Lung (tissue), 16 donors: ENCODE results near the gene PLCXD3. TPM values are rescaled to one million over a fixed set of nuclear protein-coding genes. Genes with fewer than 3 reads are reported as not detected.

Source experiments
- ATAC-seq: fragments of 200-7000 bp; cut with Tn5 transposase; one replicate; pipeline ENCODE4 v1.9.1; 2020; ENCODE audit warnings: moderate number of reproducible peaks; ENCODE audit not compliant: insufficient read depth, low FRiP score
- DNase-seq, 3 donors: peaks; one replicate each; pipeline ENCODE4 v3.0.0-alpha.2; 2013 to 2017
- H3K27ac ChIP-seq, 2 donors: one replicate each; pipeline ENCODE4 v1.5.1; 2013; ENCODE audit warnings: mild to moderate bottlenecking in 2 of 2, moderate library complexity in 2 of 2, control low read depth in 1 of 2, inconsistent platforms in 1 of 2, low read depth in 1 of 2, low read length in 1 of 2
- H3K27me3 ChIP-seq, 3 donors: one replicate each; pipeline ENCODE4 v1.5.1; 2013; ENCODE audit warnings: low read length in 2 of 3; ENCODE audit not compliant: control insufficient read depth in 3 of 3, insufficient read depth in 3 of 3
- H3K36me3 ChIP-seq, 4 donors: one replicate each; pipeline ENCODE4 v1.5.1; 2013; ENCODE audit warnings: low read length in 4 of 4, mild to moderate bottlenecking in 1 of 4, moderate library complexity in 1 of 4; ENCODE audit not compliant: control insufficient read depth in 4 of 4, insufficient read depth in 4 of 4
- H3K4me1 ChIP-seq, 5 donors: one replicate each; pipeline ENCODE4 v1.5.1; 2013; ENCODE audit warnings: low read length in 5 of 5, mild to moderate bottlenecking in 2 of 5, moderate library complexity in 1 of 5; ENCODE audit not compliant: control insufficient read depth in 5 of 5, insufficient read depth in 5 of 5
- H3K4me3 ChIP-seq: one replicate; pipeline ENCODE4 v1.5.1; 2013; ENCODE audit warnings: mild to moderate bottlenecking, control low read depth, moderate library complexity
- H3K9ac ChIP-seq, 2 donors: one replicate each; pipeline ENCODE4 v1.5.1; 2013; ENCODE audit warnings: low read length in 2 of 2, control low read depth in 1 of 2; ENCODE audit not compliant: insufficient read depth in 1 of 2
- H3K9me3 ChIP-seq, 4 donors: one replicate each; pipeline ENCODE4 v1.5.1; 2013; ENCODE audit warnings: low read length in 3 of 4, mild to moderate bottlenecking in 1 of 4, moderate library complexity in 1 of 4; ENCODE audit not compliant: control insufficient read depth in 4 of 4, insufficient read depth in 3 of 4
- CTCF ChIP-seq: IDR thresholded peaks from 2 replicates; pipeline ENCODE4 v1.5.1; 2012; ENCODE audit warnings: mild to moderate bottlenecking; ENCODE audit errors: control extremely low read depth, extremely low read depth
- WGBS, 2 donors: extraction: QIAGEN DNeasy Blood & Tissue Kit; methylation state at CpG; one replicate each; pipeline ENCODE4 v1.1.7; 2013; 5-methylcytosine and 5-hydroxymethylcytosine counted together
- long read RNA-seq, 5 donors: transcript quantifications; one replicate each; lab custom pipeline, GENCODE V29; 2026
- polyA plus RNA-seq, 2 donors: library from polyadenylated mRNA; stranded (reverse); fragments of 200-250 nt; gene quantifications; one replicate each; pipeline ENCODE4 v1.2.1, GENCODE V29; 2013
- total RNA-seq, 2 donors: library from RNA; depleted of rRNA in 1 of 2; stranded (reverse); fragments of >200 nt in 1 of 2; gene quantifications; one replicate each; pipeline ENCODE4 v1.2.1, GENCODE V29; 2014 to 2021
- donor health status: control.
- donor health status: control.
- donor health status: Bipolar disorder and iron deficiency.
- donor health status: healthy.
- donor health status: DM: yes; HTN: yes; CAD: no.

Gene PLCXD3, protein sequence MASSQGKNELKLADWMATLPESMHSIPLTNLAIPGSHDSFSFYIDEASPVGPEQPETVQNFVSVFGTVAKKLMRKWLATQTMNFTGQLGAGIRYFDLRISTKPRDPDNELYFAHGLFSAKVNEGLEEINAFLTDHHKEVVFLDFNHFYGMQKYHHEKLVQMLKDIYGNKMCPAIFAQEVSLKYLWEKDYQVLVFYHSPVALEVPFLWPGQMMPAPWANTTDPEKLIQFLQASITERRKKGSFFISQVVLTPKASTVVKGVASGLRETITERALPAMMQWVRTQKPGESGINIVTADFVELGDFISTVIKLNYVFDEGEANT
- 1 to 10 TPM in 1 of 2 donors, under 1 TPM in 1; 0.43 to 2.1 TPM for total RNA-seq
- under 1 TPM; 0.38 to 0.65 TPM for polyA plus RNA-seq
- long read RNA-seq, donor 1, result 0 reads
- long read RNA-seq, donor 2, result 0 reads
- long read RNA-seq, donor 3, result 0 reads
- long read RNA-seq, donor 4, result 0 reads
- long read RNA-seq, donor 5, result 0 reads

GRCh38 chr5:41510176-41510831, at the start of gene PLCXD3:
Gene PLCXD3, minus strand, starts transcription at chr5:41510601. Its CDS starts 75 bp downstream, at chr5:41510526.
- ATAC-seq, result peak; percentile 48
- H3K4me3 ChIP-seq, result peak within 1 kb of the TSS; percentile 62
- TF ChIP-seq CTCF, result no peak
- no peaks in the 10 kb centered on the region for H3K36me3 ChIP-seq
- peaks cover 0 to 2% (median 0%) of the 10 kb centered on the region in 4 donors for H3K9me3 ChIP-seq
- H3K9ac ChIP-seq, result no peak within 1 kb of the TSS
- peak; percentile 8 to 32 (median 16) for DNase-seq
- H3K27ac ChIP-seq, result peak within 1 kb of the TSS in 1 of 2 donors; percentile 82
- 1 to 2% methylated on average over 41 of the region's 41 CpGs for WGBS, 2 donors
- peaks cover 0 to 6% (median 0%) of the 10 kb centered on the region in 5 donors for H3K4me1 ChIP-seq
- peaks cover 0 to 35% (median 23%) of the 10 kb centered on the region in 3 donors for H3K27me3 ChIP-seq

GRCh38 chr5:41559184-41559583, 48.8 kb upstream of the PLCXD3 start:
- TF ChIP-seq CTCF, result no peak
- ATAC-seq (no peak), DNase-seq (no peak)
- no peak overlapping the region for H3K9ac ChIP-seq
- 17 to 35% methylated on average over 3 of the region's 3 CpGs for WGBS, 2 donors
- no peaks in the 10 kb centered on the region for H3K27me3 ChIP-seq
- no peak overlapping the region for H3K27ac ChIP-seq
- no peaks in the 10 kb centered on the region for H3K9me3 ChIP-seq
- no peak overlapping the region for H3K4me3 ChIP-seq
- H3K36me3 ChIP-seq, result no peaks in the 10 kb centered on the region
- no peaks in the 10 kb centered on the region for H3K4me1 ChIP-seq

- ATAC-seq, result no peak
- Histone ChIP-seq H3K9ac (no peak overlapping the region), H3K27ac (no peak overlapping the region), H3K4me3 (no peak overlapping the region), H3K9me3 (no peaks in the 10 kb centered on the region), H3K4me1 (no peaks in the 10 kb centered on the region), H3K36me3 (no peaks in the 10 kb centered on the region), H3K27me3 (no peaks in the 10 kb centered on the region)
- no peak for TF ChIP-seq CTCF
- 59 to 84% methylated on average over 1 of the region's 1 CpG for WGBS, 2 donors
- no peak for DNase-seq
These were observed 47.9 kb upstream of the PLCXD3 start for GRCh38 chr5:41558295-41558694.
